ENCODE data around the gene ASCL2.

Gene ASCL2

GRCh38 chr11:2317354-2318050 is 47.1 kb upstream of the ASCL2 start:
- no peak overlapping the region for H3K27ac ChIP-seq (ENCODE audit: poor library complexity, severe bottlenecking)
- H3K9me3 ChIP-seq (ENCODE audit: severe bottlenecking), result no peaks in the 10 kb centered on the region
- no peaks in the 10 kb centered on the region for H3K27me3 ChIP-seq (ENCODE audit: insufficient read depth, poor library complexity, severe bottlenecking)
- no peaks in the 10 kb centered on the region for H3K36me3 ChIP-seq (ENCODE audit: low read depth)
- TF ChIP-seq CTCF (IDR thresholded peaks at IDR 0.05; ENCODE audit: poor library complexity, severe bottlenecking), result no peak
- DNase-seq (ENCODE audit: low spot score) (no peak), ATAC-seq (ENCODE audit: low read depth) (no peak)
- H3K4me1 ChIP-seq (ENCODE audit: insufficient read depth, poor library complexity, severe bottlenecking), result no peaks in the 10 kb centered on the region
- H3K4me3 ChIP-seq (ENCODE audit: severe bottlenecking), result no peak overlapping the region

GRCh38 chr11:2316963-2317244 is 46.5 kb upstream of the ASCL2 start:
- no peaks in the 10 kb centered on the region for H3K9me3 ChIP-seq (ENCODE audit: severe bottlenecking)
- H3K4me1 ChIP-seq (ENCODE audit: insufficient read depth, poor library complexity, severe bottlenecking), result no peaks in the 10 kb centered on the region
- TF ChIP-seq CTCF (IDR thresholded peaks at IDR 0.05; ENCODE audit: poor library complexity, severe bottlenecking), result no peak
- no peaks in the 10 kb centered on the region for H3K36me3 ChIP-seq (ENCODE audit: low read depth)
- DNase-seq (ENCODE audit: low spot score), result no peak
- H3K4me3 ChIP-seq (ENCODE audit: severe bottlenecking), result no peak overlapping the region
- no peak for ATAC-seq (ENCODE audit: low read depth)
- no peak overlapping the region for H3K27ac ChIP-seq (ENCODE audit: poor library complexity, severe bottlenecking)
- no peaks in the 10 kb centered on the region for H3K27me3 ChIP-seq (ENCODE audit: insufficient read depth, poor library complexity, severe bottlenecking)

- no peaks in the 10 kb centered on the region for H3K36me3 ChIP-seq (ENCODE audit: low read depth)
Measured at GRCh38 chr11:2316169-2316962, 46.0 kb upstream of the ASCL2 start.

GRCh38 chr11:2315395-2316168 is 45.2 kb upstream of the ASCL2 start:
- Histone ChIP-seq H3K9me3 (ENCODE audit: severe bottlenecking) (no peaks in the 10 kb centered on the region), H3K27me3 (ENCODE audit: insufficient read depth, poor library complexity, severe bottlenecking) (no peaks in the 10 kb centered on the region), H3K4me1 (ENCODE audit: insufficient read depth, poor library complexity, severe bottlenecking) (no peaks in the 10 kb centered on the region), H3K36me3 (ENCODE audit: low read depth) (no peaks in the 10 kb centered on the region), H3K27ac (ENCODE audit: poor library complexity, severe bottlenecking) (no peak overlapping the region), H3K4me3 (ENCODE audit: severe bottlenecking) (no peak overlapping the region)
- no peak for ATAC-seq (ENCODE audit: low read depth)
- TF ChIP-seq CTCF (IDR thresholded peaks at IDR 0.05; ENCODE audit: poor library complexity, severe bottlenecking), result no peak
- peak; percentile 52 for DNase-seq (ENCODE audit: low spot score)

More at GRCh38 chr11:2316169-2316962, 46.0 kb upstream of the ASCL2 start:
- ATAC-seq (ENCODE audit: low read depth), result no peak
- peak; percentile 30 for DNase-seq (ENCODE audit: low spot score)
- no peaks in the 10 kb centered on the region for H3K9me3 ChIP-seq (ENCODE audit: severe bottlenecking)
- no peak overlapping the region for H3K27ac ChIP-seq (ENCODE audit: poor library complexity, severe bottlenecking)
- no peak overlapping the region for H3K4me3 ChIP-seq (ENCODE audit: severe bottlenecking)
- no peaks in the 10 kb centered on the region for H3K27me3 ChIP-seq (ENCODE audit: insufficient read depth, poor library complexity, severe bottlenecking)
- no peak for TF ChIP-seq CTCF (IDR thresholded peaks at IDR 0.05; ENCODE audit: poor library complexity, severe bottlenecking)
- no peaks in the 10 kb centered on the region for H3K4me1 ChIP-seq (ENCODE audit: insufficient read depth, poor library complexity, severe bottlenecking)

Measured in RWPE2 (cell line).